Progenitor cell of endocrine pancreas (in vitro differentiated cells): Measurements from ENCODE around the gene REEP2. TPM values are rescaled to one million over a fixed set of nuclear protein-coding genes. Genes with fewer than 3 reads are reported as not detected.

Experiments used
- DNase-seq: peaks from one replicate; pipeline ENCODE4 v3.0.0; 2021; ENCODE audit warnings: low spot score; ENCODE audit not compliant: unreplicated experiment
- H3K27ac Mint-ChIP-seq: 2 replicates; pipeline ENCODE4 v1.8.0; 2021; ENCODE audit warnings: mild to moderate bottlenecking, moderate library complexity, mixed read lengths
- H3K27me3 Mint-ChIP-seq: 2 replicates; pipeline ENCODE4 v1.8.0; 2021; ENCODE audit warnings: mixed read lengths
- H3K36me3 Mint-ChIP-seq: 2 replicates; pipeline ENCODE4 v1.8.0; 2022; ENCODE audit warnings: mixed read lengths; ENCODE audit not compliant: insufficient read depth
- H3K4me1 Mint-ChIP-seq: 2 replicates; pipeline ENCODE4 v1.8.0; 2021; ENCODE audit warnings: low read depth, mixed read lengths
- H3K4me3 Mint-ChIP-seq: 2 replicates; pipeline ENCODE4 v1.8.0; 2021; ENCODE audit warnings: low read depth, mild to moderate bottlenecking, moderate library complexity, mixed read lengths
- H3K9me3 Mint-ChIP-seq: 2 replicates; pipeline ENCODE4 v1.8.0; 2021; ENCODE audit warnings: low read depth, mixed read lengths
- total RNA-seq: library from RNA; stranded (reverse); gene quantifications from 2 replicates; pipeline ENCODE4 v1.2.1, GENCODE V29; 2021
- TF ChIP-seq, protein P1 (sequence below): fragments of 200-600 bp; sonication (generic); IDR thresholded peaks from one replicate; pipeline ENCODE4 v1.5.0; 2021; ENCODE audit warnings: antibody characterized with exemption, mild to moderate bottlenecking; ENCODE audit not compliant: unreplicated experiment

Gene REEP2
- total RNA-seq, 1 donor from 2014 or later: 20.0 TPM

DNA sequence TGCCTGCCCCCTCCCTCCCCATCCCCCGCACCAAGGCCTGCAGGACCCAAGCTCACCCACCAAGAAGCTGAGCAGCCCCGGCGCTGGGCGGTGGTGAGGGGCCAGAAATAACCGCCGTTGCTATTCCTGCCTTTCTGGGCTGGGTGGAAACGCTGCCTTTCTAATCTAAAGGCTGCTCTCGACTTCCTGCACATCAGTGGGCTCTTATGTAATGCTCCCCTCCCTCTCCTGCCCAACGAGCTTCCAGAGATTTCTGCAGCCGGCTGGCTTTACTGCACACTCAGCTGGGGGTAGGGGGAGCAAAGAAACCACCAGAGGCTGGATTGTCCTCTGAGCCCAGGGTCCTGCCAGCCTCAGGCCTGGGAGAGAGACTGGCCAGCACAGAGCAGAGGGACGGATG, 19.5 kb downstream of the REEP2 start:
- TF ChIP-seq, protein P1, sequence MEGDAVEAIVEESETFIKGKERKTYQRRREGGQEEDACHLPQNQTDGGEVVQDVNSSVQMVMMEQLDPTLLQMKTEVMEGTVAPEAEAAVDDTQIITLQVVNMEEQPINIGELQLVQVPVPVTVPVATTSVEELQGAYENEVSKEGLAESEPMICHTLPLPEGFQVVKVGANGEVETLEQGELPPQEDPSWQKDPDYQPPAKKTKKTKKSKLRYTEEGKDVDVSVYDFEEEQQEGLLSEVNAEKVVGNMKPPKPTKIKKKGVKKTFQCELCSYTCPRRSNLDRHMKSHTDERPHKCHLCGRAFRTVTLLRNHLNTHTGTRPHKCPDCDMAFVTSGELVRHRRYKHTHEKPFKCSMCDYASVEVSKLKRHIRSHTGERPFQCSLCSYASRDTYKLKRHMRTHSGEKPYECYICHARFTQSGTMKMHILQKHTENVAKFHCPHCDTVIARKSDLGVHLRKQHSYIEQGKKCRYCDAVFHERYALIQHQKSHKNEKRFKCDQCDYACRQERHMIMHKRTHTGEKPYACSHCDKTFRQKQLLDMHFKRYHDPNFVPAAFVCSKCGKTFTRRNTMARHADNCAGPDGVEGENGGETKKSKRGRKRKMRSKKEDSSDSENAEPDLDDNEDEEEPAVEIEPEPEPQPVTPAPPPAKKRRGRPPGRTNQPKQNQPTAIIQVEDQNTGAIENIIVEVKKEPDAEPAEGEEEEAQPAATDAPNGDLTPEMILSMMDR: no peak
- H3K4me3 Mint-ChIP-seq: no peak overlapping the region
- H3K4me1 Mint-ChIP-seq: no peaks in the 10 kb centered on the region
- no peak overlapping the region for H3K27ac Mint-ChIP-seq
- no peaks in the 10 kb centered on the region for H3K36me3 Mint-ChIP-seq
- H3K9me3 Mint-ChIP-seq: no peaks in the 10 kb centered on the region
- DNase-seq: no peak
- H3K27me3 Mint-ChIP-seq: peaks cover 32% of the 10 kb centered on the region

DNA sequence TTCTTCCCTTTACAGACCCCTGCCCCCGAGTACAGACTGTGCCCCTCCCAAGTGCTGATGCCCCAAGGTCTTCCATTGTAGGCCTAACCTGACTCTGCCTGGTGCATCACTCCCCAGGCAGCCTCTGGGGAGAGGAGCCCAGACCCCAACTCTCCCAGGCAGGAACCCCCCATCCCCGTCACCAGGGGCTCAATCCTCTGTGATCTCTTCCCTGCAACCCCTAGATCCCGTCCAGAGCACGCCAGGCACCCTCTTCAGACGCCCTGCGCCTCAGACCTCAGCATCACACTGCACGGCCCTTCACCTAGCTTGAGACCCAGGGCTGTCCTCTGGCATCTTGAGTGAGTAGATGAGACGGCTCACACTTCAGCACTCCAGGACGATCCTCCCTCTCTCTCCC, 20.0 kb downstream of the REEP2 start:
- TF ChIP-seq, protein P1: no peak
- Mint-ChIP-seq H3K36me3 (no peaks in the 10 kb centered on the region), H3K4me1 (peaks cover 2% of the 10 kb centered on the region), H3K9me3 (no peaks in the 10 kb centered on the region), H3K27me3 (peaks cover 32% of the 10 kb centered on the region), H3K27ac (no peak overlapping the region), H3K4me3 (no peak overlapping the region)
- DNase-seq: no peak

DNA sequence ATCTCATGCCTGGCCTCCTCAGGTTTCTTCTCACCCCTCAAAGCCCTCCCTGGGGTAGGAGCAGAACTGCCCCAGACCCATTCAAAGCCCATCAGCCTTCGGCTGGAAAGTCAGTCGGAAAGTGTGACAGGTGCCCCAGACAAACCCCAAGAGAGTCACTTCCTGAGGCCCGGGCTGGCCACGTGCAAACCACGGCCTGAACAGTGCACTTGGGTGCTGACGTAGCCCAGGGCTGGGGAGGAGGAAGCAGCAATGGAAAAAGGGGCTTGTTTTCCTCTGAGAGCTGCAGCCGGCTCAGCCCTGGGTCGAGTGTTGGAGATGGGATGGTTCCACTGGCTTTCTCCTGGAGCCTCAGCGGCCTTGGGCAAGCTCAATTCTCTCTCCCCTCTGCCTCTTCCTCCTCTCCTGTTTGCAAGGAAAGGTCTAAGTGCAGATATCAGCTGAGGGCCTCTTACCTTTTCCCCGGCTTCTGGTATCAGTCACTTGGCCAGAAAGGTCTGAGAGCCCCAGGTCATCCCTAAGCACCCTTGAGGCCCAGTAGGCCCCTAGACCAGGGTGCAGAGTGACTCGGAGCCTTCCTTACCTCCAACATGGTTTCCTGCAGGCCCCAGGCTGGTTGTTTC, 20.6 kb downstream of the REEP2 start:
- TF ChIP-seq, protein P1: no peak
- H3K9me3 Mint-ChIP-seq: no peaks in the 10 kb centered on the region
- H3K27me3 Mint-ChIP-seq: peaks cover 32% of the 10 kb centered on the region
- peaks cover 2% of the 10 kb centered on the region for H3K4me1 Mint-ChIP-seq
- H3K36me3 Mint-ChIP-seq: no peaks in the 10 kb centered on the region
- no peak overlapping the region for H3K4me3 Mint-ChIP-seq
- DNase-seq: no peak
- H3K27ac Mint-ChIP-seq: no peak overlapping the region

DNA sequence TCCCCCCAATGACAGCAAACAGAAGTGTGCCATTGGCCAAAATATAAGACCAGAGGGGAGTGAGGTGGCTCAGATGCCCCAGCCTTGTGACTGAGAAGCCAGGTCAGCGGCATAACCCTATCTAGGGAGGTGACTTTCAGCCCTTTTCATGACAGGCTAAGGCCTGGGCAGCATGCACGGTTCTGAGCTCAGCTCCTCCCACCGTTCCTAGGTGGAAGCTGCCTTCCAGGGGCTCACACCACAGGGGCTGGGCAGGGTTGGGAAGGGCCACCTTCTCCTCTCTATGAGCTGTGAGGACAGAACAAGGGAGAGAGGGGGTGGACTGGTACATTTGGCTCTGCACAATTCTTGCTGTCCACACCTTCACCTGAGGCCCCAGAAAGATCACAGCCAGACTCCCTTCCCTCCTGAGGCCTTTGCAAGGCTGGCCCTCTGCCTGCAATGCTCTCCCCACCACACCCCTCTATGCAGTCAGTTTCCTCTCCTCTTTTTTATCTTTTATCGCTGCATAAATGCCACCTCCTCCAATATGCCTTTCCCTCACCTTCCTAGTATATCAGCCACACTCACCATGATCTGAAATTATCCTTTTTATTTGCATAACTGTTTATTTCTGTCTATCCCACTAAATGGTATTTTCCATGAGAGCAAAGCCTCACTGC, 21.3 kb downstream of the REEP2 start:
- Mint-ChIP-seq H3K27me3 (peaks cover 27% of the 10 kb centered on the region), H3K9me3 (no peaks in the 10 kb centered on the region), H3K4me1 (peaks cover 2% of the 10 kb centered on the region), H3K27ac (no peak overlapping the region), H3K36me3 (no peaks in the 10 kb centered on the region), H3K4me3 (no peak overlapping the region)
- no peak for DNase-seq
- TF ChIP-seq, protein P1: no peak

DNA sequence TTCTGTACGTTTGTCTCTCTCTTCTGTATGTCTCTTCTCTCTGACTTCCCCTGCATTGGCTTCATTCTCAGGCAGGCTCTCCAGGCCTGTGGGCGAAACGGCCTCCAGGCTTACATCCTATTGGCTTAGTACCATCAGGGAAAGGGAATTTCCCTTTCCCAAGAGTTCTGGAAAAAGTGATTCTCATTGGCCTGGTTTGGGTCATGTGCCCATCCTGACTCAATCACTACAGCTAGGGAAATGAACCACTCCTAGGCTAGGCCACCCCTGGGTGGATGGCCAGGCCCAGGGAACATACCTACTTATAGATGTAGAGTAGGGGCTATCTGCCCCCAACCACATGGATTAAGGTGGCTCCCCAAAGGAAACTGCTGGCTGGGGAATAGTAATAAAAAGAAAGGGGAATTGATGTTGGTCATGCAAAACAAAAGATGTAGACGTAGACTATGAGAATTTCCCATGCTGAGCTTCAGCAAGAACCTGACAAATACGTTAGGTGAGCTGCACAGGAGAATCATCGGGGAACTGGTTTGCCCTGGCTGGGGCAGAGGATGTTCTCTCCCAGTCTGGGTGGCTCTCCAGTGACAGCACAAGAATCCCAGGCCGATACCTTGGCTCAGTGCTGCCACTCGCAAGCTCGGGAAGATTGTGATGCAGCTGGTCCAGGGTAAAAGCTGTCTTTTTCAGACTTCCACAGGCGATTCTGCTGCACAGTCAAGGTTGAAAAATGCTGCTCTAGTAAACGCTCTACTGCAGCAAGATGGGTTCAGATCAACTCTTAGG, 22.7 kb downstream of the REEP2 start:
- H3K4me3 Mint-ChIP-seq: no peak overlapping the region
- no peak overlapping the region for H3K27ac Mint-ChIP-seq
- H3K36me3 Mint-ChIP-seq: no peaks in the 10 kb centered on the region
- TF ChIP-seq, protein P1: no peak
- no peaks in the 10 kb centered on the region for H3K9me3 Mint-ChIP-seq
- DNase-seq: no peak
- H3K27me3 Mint-ChIP-seq: peaks cover 15% of the 10 kb centered on the region
- H3K4me1 Mint-ChIP-seq: peaks cover 2% of the 10 kb centered on the region
